CD4-positive, alpha-beta T cell treated with Interleukin-4 for 1 hour (primary cell): ENCODE measurements around the gene CRAT.

Experiments
- DNase-seq, 2 donors: peaks; one replicate each; pipeline ENCODE4 v3.0.0-alpha.2; 2020 to 2022

The CRAT gene

GRCh38 chr9:129108805-129109536 is 1.6 kb downstream of the CRAT start:
- DNase-seq: no peak

GRCh38 chr9:129108083-129108804 is 2.3 kb downstream of the CRAT start:
- DNase-seq: no peak

GRCh38 chr9:129107651-129108050 is 2.9 kb downstream of the CRAT start:
- no peak for DNase-seq

DNA sequence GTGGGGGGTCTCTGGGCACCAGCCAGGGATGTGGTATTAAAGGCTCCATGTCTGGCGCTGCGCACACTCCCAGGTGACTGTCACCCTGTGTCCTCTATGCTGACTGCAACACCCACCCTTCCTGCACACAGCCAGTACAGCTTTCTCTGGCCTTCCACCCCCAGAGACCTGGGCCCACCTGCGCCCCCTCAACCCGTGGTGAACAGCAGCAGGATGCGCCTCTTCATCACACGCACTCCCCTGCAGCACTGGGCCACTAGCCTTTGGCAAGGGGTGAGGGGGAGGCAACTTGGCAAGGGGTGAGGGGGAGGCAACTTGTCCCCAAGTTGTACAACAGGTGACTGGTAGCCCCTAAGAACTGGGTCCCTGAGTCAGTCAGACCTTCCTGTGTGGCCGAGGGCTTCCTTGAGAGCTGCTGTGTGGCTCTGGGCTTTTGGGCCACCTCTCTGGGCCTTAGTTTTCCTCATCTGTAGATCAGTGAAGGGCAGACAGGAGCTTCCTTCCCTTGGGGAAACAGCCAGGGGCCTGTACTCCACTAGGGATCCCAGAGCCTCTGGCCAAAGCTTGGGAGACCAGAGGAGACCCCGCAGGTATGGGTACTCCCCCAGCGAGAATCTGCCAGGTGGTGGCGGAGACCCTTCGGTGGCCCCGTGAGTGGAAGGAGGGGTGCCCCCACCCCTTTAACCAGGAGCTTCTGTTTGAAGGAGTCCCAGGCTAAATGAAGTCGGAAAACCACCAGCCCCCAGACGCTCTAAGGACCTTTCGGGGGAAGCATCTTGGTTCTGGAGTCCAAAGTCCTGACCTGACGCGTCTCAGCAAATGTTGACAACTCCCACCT is 4.5 kb downstream of the CRAT start:
- DNase-seq: no peak

- DNase-seq: no peak
Measured at GRCh38 chr9:129104051-129104450, 6.5 kb downstream of the CRAT start.

DNA sequence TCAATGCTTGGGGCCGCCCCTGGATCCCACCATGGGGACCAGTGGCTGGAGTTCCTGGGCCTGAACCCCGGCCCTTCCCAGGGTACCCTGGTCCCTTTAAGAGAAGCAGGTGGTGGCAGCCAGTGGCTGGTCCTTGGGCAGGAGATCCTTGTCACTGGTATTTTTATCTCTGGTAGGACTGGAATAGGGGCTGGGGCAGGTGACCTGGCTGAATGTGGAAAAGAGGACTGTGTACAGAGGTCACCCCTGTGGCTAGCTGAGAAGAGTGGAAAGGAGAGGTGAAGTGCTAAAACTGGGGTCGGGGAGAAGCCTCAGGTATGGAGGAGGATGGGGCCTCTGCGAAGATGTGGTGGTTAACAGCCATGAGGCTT is 7.0 kb downstream of the CRAT start:
- no peak for DNase-seq

DNA sequence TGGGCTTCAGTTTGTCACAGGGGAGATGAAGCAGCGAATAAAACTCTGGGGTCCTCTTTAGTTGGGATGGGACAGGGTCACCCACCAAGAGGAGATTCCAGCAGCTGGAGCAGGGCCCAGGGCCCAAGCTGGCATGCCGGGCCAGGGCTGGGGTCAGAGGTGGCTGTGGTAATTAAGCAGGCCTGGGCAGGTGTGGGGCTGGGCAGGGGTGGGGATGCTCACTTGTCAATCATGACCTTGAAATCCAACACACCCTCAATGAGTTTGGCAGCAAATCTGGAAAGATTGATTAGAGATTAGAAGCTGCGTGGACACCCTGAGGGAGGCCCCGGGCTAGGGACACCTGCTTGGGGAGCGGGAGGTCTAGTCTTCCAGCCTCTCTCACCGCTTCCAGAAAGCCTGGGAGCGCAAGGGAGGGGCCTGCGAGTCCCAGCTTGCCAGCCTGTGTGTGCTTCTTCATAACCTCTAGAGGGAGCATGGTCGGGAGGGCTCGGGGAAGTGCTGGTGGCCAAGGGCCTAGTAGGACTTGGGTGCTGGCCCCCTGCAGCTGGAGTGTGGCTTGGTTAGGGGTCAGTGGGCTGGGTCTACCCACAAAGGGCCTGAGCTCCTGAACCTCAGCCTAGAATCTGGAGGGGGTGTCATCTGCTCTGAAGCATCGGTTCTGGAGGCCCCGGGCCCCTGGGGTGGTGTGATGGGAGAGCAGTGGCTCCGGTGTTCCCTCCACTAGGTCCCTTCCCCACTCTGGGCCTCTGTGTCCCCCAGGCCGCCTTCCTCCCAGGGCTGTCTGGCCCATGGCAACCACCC is 7.6 kb downstream of the CRAT start:
- DNase-seq: peak in 1 of 2 donors; percentile 17

- no peak for DNase-seq
Measured at GRCh38 chr9:129102095-129102525, 8.5 kb downstream of the CRAT start.

DNA sequence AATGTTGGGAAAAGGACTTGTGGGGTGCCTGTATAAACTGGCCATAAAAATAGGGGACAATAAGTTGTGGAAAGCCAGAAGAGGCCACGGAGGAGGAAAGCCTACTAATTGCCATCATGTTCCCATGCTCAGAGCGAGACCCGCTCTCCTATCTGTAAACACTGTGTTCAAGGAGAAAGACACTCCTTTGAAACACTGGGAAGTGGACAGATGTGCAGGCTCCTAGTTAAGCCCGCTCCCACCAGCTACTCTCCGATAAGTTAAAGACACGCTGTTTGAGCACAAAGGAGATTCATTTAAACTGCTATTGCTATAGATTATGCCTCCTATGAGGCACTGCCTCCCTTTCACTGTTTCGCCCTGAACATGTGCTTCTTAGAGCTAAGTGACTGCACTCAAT is 9.3 kb downstream of the CRAT start:
- DNase-seq: no peak

- no peak for DNase-seq
Measured at GRCh38 chr9:129100383-129101169, 10.0 kb downstream of the CRAT start.

DNA sequence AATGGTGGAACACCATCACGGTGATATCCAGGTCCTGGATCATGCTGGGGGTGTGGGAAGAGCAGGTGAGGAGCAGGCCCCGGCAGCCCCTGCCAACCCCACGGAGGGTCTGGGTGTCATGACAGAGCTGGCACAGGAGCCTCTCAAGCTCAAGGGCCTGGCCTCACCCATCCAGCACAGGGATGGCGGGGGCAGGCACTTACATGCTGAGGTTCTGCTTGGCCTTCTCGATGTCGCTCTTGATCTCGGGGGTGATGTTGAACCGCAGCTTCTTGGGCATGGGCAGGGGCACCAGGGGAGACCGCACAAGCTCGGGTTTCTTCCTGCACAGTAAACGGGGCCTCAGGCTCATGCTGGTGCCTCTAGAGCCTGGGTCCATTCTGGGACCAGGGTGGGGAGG is 12.3 kb downstream of the CRAT start:
- no peak for DNase-seq

DNA sequence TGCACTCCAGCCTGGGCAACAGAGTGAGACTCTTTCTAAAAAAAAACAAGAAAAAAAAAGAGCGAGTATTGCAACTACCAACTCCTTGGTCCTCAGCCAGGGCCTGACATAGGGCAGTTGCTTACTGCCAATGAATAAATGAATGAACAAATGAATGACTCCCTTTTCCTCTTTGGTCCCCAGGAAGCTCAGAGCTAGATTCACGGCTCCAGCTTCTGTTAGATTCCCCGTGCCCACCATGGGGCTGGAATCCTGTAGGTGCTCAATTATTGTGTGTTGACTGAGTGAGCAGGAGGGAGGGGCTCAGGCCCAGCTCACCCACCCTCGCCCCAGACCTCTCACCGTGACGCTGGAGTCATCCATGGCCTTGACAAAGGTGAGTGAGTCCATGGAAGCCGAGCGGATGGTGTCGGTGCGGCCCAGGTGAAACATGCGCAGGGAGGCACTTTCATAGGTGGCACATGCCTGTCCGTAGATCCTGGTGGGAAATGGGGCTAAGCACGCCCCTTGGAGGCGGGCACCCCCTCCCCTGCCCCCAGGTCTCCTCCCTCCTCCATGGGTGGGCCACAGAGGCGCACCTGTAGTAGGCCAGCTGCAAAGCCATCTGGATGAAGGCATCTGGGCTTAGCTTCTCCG is 12.8 kb downstream of the CRAT start:
- no peak for DNase-seq

- DNase-seq: no peak
Measured at GRCh38 chr9:129095908-129096307, 14.7 kb downstream of the CRAT start.

DNA sequence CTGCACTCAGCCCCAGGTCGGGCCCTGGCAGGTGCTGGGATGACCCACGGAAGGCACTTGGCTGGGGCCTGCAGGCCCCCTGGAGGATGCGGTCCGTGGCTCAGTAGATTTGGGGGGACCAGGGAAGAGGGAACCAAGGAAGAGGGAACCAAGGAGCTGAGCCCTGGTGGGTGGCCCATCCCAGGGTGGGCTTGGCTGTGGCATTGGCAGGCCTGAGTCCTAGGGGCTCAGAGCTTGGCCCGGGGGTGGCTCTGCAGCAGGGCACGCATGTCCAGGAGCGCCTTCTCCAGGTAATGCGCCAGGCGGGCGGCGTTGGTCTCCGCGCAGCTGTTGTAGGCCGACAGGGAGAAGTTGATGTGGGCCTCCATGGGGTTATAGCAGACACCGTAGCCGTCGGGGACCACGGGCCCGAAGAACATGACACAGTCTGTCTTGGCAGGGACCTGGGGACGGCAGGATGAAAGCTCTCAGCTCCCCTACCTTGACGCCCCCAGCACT is 15.4 kb downstream of the CRAT start:
- DNase-seq: no peak

GRCh38 chr9:129094387-129095169 is 16.0 kb downstream of the CRAT start:
- DNase-seq: no peak

DNA sequence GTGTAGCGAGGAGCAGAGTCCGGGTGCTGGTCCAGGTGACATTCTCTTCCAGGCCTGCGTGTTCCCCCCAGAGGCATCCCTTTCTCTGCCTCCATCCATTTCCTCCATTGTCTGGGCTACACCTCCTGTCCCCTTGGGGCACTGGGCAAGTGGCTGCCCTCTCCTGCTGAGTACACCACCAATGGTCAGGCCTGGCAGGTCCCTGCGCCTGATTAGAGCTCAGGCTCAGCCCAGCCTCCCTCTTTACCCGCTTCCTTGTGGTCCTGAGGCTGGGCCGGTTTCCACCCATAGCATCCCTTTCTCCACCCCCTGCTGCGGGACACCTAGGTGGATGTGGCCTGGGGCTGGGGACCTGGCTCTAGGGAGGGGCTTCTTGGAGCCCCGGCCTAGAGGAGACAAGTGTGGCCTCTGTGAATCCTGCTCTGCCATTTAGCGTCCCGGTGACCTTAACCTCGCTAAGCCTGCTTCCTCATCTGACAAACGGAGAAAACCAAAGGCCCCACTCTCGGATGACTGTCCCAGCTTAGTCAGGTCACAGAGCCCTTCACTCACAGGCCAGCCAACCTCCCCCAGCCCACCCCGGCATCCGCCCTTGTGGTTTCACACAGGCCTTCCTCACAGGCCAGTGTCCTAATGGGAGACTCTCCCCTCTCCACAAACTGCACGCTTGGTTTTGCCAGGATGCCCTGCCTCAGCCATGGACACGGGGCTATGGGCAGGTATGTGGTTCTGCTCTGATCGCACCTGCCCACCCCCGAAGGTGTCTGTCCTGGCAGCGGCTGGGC is 16.8 kb downstream of the CRAT start:
- DNase-seq: no peak

GRCh38 chr9:129089246-129089645 is 21.3 kb downstream of the CRAT start:
- DNase-seq: no peak

DNA sequence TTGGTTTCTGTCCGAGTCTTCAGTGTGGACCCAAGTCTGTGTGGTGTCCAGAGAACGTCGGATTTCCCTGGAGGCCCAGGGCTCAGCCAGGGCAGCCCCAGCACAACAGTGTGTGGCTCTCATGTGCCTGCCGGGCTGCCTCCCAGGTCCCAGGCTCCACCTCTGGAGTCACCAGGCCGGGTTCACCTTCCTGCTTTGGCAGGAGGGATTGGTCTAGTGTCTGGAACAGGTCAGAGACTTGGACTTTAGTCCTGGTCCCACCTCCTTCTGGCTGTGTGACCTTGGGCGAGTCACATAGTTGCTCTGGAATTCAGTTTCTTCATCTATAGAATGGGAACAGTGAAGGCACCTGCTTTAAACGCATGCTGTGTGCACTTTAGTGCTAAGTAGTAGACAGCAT is 26.5 kb downstream of the CRAT start:
- DNase-seq: no peak

- no peak for DNase-seq
Measured at GRCh38 chr9:129081388-129081904, 29.1 kb downstream of the CRAT start.
